Fibroblast of the conjunctiva (primary cell): ENCODE measurements around the gene DSCAML1.

ENCODE experiments used
- DNase-seq: peaks from one replicate; pipeline ENCODE4 v3.0.0-alpha.2; 2010; ENCODE audit warnings: low read depth

Gene DSCAML1

GRCh38 chr11:117759305-117759704, 37.7 kb downstream of the DSCAML1 start:
- DNase-seq: no peak

DNA sequence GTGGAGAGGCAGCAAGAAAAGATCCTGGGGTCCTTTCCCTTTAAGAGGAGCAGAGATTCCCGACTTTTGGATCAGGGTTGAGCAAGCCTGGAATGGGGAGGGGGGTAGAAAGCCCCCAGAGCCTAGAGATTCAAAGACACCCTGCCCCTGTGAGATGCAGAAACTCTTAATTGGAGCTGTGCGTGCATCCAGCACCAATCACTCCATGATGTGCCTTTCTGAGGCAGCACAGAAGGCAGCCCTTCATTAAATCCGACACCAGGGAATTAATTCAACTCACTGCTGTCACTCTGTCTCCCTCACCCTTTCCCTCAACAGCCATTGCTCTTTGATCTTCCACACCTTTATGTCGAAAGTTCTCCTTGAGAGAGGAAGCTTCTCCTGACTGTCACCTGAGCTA, 43.0 kb downstream of the DSCAML1 start:
- DNase-seq: no peak

- no peak for DNase-seq
Measured at GRCh38 chr11:117752721-117753237, 44.2 kb downstream of the DSCAML1 start.

GRCh38 chr11:117752071-117752470, 44.9 kb downstream of the DSCAML1 start:
- DNase-seq: no peak

GRCh38 chr11:117750916-117751662, 45.9 kb downstream of the DSCAML1 start:
- no peak for DNase-seq

- DNase-seq: no peak
Measured at GRCh38 chr11:117750357-117750756, 46.7 kb downstream of the DSCAML1 start.

GRCh38 chr11:117749541-117749910, 47.5 kb downstream of the DSCAML1 start:
- DNase-seq: no peak

- DNase-seq: no peak
Measured at GRCh38 chr11:117748771-117749540, 48.1 kb downstream of the DSCAML1 start.

- no peak for DNase-seq
Measured at GRCh38 chr11:117747892-117748291, 49.1 kb downstream of the DSCAML1 start.

DNA sequence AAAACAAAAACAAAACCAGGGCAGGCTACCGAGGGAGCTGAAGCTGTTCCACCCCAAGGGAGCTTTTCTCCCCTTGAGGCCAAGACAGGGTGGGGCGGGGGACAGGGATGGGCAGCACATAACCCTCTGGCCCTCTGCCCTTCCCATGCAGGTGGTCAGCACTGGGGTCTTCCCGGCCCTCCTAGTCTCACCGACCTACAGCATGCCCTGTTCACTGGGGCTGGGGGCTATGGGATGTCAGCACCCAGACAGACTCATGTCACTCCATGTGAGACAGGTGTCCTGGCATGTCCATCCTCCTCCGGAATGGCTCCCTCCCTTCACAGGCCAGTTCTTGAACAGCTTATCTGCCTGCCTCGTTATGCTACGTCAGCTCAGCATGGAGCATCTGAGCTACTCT, 51.7 kb downstream of the DSCAML1 start:
- DNase-seq: no peak

DNA sequence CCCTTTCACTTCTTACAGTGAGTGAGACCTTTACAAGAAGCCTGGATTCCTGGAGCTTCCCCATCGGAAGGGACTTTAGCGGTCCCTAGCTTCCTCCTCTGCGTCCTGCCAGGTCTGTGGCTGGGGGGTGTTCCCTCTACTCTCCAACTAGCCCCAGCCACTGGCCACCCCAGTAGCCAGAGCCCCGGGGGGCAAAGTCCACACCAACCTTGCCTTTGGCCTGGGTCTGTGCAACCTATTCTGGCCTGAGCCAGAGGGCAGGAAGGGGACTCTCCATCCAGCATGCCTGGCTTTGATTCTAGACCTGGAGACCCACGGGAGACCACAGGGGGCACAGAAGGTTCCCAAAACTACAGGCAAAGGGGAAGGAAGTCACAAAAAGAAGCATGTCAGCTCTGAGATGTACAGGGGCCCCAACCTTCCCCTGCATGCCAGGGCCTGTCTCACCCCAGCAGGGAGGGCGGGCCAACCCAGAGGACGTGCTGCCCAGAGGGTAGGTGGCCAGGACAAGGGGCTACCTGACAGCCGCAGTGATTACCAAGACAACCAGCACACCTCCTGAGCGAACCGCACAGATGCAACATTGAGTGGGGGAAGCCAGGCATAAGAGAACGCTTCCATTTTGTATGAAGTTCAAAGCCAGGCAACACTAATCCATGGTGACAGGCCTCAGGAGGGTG, 52.4 kb downstream of the DSCAML1 start:
- no peak for DNase-seq

- DNase-seq: no peak
Measured at GRCh38 chr11:117743121-117743815, 53.7 kb downstream of the DSCAML1 start.

DNA sequence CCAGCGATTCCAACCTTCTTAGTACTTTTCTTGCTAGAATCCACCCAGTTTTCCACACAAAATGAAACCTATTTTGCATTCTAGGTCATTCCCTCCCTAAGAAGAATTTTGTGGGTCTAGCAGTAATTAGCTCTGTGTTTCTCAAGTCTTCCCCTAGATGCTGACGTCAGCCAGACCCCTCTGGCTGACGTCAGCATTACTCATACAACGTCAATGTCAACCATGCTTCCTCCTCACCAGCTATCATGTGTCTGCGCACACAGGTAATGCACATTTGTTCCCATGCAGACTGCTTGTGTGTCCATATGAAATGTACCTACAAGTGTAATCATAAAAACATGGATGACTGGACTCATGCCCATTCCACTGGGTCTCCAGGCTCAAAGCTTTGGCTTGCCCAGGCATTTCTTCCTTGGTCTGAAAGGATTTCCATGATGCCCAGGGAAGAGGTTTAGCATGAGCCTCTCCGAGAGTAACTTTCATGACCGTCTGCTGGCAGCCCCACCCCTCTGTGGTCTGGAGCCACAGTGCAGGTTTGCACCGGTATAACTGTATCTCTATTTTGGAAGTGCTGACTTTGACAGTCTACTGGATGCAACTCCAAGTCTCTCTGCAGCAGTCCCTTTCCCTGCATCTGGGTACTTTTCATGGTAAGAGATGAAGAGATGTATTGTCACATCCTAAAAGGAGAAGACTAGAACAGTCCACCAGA, 58.6 kb downstream of the DSCAML1 start:
- DNase-seq: no peak

DNA sequence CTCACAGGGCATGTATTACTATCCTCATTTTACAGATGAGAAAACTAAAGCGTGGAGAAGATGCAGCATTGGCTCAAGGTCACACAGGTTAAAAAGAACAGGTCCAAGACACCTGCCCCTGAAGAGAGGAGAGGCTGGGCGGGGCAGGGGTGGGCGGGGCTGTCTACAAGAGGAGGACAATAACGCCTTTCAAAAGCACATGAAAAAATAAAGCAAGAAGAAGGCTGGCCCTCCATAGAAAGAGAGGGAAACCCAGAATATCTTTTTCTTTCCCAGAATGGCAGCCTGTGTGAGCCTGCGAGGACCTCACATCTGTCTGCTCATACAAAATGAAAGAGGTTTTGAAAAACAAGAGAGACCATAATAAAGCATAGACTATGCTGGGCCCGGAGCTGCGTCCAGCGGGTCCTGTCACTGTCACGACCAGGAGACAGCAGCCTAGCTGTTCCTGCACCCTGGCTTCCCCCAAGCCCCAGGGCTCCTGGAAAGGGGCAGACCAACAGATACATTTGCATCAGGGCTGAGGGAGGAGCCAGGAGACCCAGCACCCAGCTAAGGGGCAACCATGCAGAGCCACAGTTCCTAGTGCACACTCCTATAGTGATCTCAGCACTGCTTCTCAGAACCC, 61.6 kb downstream of the DSCAML1 start:
- no peak for DNase-seq

DNA sequence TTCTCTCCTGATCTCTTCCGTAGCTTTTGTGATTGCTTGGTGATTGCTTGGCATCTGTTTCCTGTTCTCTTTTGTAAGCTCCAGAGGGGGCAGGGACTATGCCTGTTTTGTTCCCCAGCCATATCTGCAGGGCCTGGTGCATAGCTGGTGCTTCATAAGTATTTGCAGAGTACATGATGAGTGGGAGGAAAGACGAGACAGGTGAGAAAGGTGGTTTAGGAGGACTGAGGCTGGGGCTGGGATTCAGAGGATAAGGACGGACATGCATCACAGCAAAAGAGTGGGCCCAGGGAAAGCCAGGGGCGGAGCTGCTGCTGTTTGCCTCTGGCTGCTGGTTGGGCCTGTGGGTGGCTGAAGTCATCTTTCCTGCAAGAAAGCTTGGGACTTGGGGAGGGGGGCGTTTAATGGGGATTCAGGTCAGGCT, 62.4 kb downstream of the DSCAML1 start:
- no peak for DNase-seq

DNA sequence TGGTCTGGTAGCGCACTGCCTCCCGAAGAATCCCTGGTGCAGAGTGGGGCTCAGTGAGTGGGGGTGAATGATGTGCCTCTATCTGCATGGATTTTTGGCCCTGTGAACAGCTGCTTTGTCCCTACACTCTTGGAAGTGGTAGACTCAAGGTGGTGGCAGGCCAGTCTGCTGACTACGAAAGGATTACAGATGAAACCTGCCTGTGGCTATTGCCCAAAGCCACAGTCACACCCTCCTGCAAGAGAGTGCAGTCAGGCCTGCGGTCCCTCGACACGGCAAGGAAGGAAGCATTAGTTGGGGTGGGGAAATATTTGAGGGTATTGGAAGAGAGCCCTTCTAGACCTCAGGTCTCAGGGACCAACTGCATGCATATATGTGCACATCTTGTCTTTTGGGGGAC, 63.7 kb downstream of the DSCAML1 start:
- no peak for DNase-seq

DNA sequence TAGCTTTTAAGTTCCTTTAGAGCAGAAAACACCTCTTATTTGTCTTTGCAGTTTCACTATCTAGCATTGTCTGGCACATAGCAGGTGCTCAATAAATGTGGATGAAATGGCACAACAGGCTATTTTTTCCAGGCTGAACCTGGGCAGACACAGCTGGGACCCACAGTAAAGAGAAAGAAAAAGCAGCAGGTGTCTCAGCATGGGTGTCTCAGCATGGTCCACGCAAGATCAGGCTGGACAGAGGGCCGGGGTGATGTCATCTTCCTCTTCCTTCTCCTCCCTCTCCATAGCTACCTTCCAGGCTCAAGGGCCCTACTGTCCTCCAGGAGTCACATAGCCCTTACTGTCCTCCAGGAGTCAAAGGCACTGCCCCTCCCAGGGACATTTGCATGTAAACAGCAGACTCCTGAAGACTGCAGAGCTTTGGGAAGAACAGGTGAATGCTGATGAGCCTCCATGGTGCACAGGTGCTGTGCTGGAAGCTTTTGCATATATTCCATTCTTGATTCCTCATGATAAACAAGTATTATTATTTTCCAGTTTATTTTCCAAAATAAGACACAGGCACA, 65.2 kb downstream of the DSCAML1 start:
- no peak for DNase-seq

- no peak for DNase-seq
Measured at GRCh38 chr11:117730208-117730800, 66.7 kb downstream of the DSCAML1 start.

DNA sequence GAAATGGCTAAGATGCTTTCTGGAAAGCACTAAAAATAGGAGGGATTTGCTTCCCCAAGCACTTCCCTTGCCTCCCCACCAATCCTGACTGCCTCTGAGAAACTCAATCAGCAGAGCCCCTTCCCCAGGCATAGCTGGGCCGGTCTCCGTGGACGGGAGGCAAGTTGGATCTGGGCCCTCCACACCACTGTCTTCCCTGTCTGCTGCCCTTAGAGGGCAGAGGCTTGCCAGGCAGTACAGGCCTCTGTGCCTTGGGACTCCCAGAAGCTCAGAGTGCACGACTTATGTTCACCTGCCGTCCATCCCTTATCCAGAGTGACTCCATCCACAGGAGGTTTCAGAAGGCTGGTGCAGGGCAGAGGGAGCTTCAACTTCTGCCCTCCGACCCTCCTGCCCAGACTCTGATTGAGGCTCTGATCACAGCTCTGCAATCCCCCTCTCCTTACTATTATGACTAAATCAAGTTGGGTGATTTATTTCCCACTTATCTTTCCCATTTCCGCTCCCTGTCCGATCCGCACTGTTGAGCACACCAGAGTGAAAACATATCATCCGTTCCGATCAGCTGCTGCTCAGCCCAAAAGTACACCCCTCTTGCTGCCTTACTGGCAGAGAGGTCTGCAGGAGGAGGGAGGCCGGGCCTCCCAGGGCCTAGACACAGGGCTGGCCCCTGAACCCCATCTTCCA, 71.8 kb downstream of the DSCAML1 start:
- no peak for DNase-seq

- no peak for DNase-seq
Measured at GRCh38 chr11:117724621-117725020, 72.4 kb downstream of the DSCAML1 start.
